ENCODE measurements around the gene SIPA1.

The SIPA1 gene

DNA sequence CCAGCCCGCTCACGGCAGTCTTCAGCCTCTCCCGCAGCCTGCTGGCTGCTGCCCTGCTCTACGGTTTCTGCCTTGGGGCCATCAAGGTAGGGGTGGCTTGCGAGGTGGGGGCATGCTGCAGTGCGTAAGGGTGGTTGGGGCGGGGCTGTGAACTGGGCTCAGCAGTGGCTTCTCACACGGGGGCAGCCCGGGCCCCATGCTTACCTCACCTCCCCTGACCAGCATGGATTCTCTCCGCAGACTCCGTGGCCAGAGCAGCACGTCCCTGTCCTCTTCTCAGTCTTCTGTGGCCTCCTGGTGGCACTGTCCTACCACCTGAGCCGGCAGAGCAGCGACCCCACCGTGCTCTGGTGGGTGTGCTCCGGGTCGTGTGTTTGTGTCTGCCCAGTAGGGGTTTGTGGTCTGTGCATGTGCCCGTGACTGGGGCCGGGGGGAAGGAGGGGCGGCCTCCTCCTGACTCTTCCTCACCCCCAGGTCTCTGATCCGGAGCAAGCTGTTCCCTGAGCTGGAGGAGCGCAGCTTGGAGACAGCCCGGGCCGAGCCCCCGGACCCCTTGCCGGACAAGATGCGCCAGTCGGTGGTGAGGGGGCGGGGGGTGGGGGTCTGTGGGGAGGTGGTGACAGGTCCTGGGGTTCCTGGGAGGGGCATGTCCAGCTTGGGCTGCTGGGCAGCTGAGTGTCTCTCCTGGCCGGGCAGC lies 12.8 kb upstream of the SIPA1 start:
- Histone ChIP-seq H3K4me1 (no peaks in the 10 kb centered on the region), H3K79me2 (peaks cover 3% of the 10 kb centered on the region), H3K9ac (no peak overlapping the region), H3K9me3 (ENCODE audit: control insufficient read depth, low read length) (no peaks in the 10 kb centered on the region), H3K4me3 (ENCODE audit: low read depth, low read length) (no peak overlapping the region), H3K27ac (no peak overlapping the region), H2AFZ (no peak overlapping the region), H3K4me2 (ENCODE audit: low read length) (no peak overlapping the region), H3K36me3 (ENCODE audit: control insufficient read depth, insufficient read depth, low read length) (no peaks in the 10 kb centered on the region), H3K27me3 (ENCODE audit: control insufficient read depth, insufficient read depth, low read length) (no peaks in the 10 kb centered on the region)
- TF ChIP-seq, protein P1, sequence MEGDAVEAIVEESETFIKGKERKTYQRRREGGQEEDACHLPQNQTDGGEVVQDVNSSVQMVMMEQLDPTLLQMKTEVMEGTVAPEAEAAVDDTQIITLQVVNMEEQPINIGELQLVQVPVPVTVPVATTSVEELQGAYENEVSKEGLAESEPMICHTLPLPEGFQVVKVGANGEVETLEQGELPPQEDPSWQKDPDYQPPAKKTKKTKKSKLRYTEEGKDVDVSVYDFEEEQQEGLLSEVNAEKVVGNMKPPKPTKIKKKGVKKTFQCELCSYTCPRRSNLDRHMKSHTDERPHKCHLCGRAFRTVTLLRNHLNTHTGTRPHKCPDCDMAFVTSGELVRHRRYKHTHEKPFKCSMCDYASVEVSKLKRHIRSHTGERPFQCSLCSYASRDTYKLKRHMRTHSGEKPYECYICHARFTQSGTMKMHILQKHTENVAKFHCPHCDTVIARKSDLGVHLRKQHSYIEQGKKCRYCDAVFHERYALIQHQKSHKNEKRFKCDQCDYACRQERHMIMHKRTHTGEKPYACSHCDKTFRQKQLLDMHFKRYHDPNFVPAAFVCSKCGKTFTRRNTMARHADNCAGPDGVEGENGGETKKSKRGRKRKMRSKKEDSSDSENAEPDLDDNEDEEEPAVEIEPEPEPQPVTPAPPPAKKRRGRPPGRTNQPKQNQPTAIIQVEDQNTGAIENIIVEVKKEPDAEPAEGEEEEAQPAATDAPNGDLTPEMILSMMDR (IDR thresholded peaks at IDR 0.05) = no peak

DNA sequence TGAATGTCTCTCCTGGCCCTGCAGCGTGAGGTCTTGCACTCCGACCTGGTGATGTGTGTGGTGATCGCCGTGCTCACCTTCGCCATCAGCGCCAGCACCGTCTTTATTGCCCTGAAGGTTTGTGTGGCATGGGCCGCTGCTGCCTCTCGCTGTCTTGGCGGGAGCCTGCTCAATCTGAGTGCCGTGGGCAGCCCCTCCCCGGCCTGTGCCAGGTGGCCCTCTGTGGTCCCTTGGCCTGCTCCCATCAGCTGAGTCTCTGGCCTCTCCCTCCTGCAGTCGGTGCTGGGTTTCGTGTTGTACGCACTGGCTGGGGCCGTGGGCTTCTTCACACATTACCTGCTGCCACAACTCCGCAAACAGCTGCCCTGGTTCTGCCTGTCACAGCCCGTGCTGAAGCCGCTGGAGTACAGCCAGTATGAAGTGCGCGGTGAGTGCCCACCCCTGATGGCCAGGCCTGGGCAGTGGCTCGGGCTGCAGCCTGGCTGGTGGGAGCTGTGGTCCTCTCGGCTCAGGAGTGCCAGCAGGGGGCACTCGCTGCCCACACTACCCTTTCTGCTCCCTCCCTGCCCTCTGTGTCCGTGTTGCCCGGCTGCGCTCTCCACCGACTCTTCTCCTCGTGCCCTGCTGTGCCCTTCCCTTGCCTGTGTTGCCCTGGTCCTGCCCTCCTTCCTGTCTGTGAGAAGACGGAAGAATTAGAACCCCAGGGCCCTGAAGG lies 12.1 kb upstream of the SIPA1 start:
- TF ChIP-seq, protein P1 (IDR thresholded peaks at IDR 0.05) = peak; percentile 37
- peaks cover 3% of the 10 kb centered on the region for H3K79me2 ChIP-seq
- H3K9ac ChIP-seq = no peak overlapping the region
- no peak overlapping the region for H3K27ac ChIP-seq
- H2AFZ ChIP-seq = no peak overlapping the region
- no peak overlapping the region for H3K4me3 ChIP-seq (ENCODE audit: low read depth, low read length)
- no peak overlapping the region for H3K4me2 ChIP-seq (ENCODE audit: low read length)
- H3K27me3 ChIP-seq (ENCODE audit: control insufficient read depth, insufficient read depth, low read length) = no peaks in the 10 kb centered on the region
- no peaks in the 10 kb centered on the region for H3K9me3 ChIP-seq (ENCODE audit: control insufficient read depth, low read length)
- H3K36me3 ChIP-seq (ENCODE audit: control insufficient read depth, insufficient read depth, low read length) = no peaks in the 10 kb centered on the region
- no peaks in the 10 kb centered on the region for H3K4me1 ChIP-seq

DNA sequence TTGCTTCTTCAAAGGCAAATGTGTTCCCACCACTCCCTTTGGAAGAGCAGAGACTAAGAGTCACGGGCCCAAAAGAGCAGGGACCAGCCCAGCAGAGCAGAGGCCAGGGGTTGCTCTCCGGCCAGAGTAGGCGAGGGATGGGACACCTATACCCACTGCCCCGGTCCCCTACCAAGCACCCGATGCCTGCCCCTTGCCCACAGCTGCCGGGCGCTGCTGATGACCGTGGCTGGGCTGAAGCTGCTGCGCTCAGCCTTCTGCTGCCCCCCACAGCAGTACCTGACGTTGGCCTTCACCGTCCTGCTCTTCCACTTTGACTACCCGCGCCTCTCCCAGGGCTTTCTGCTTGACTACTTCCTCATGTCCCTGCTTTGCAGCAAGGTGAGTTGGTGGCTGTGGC lies 10.7 kb upstream of the SIPA1 start:
- no peak overlapping the region for H3K9ac ChIP-seq
- H3K27ac ChIP-seq = no peak overlapping the region
- TF ChIP-seq, protein P1 (IDR thresholded peaks at IDR 0.05) = no peak
- H3K27me3 ChIP-seq (ENCODE audit: control insufficient read depth, insufficient read depth, low read length) = no peaks in the 10 kb centered on the region
- no peak overlapping the region for H3K4me3 ChIP-seq (ENCODE audit: low read depth, low read length)
- no peak overlapping the region for H2AFZ ChIP-seq
- H3K4me1 ChIP-seq = no peaks in the 10 kb centered on the region
- H3K9me3 ChIP-seq (ENCODE audit: control insufficient read depth, low read length) = no peaks in the 10 kb centered on the region
- H3K79me2 ChIP-seq = peaks cover 3% of the 10 kb centered on the region
- H3K36me3 ChIP-seq (ENCODE audit: control insufficient read depth, insufficient read depth, low read length) = no peaks in the 10 kb centered on the region
- H3K4me2 ChIP-seq (ENCODE audit: low read length) = no peak overlapping the region

DNA sequence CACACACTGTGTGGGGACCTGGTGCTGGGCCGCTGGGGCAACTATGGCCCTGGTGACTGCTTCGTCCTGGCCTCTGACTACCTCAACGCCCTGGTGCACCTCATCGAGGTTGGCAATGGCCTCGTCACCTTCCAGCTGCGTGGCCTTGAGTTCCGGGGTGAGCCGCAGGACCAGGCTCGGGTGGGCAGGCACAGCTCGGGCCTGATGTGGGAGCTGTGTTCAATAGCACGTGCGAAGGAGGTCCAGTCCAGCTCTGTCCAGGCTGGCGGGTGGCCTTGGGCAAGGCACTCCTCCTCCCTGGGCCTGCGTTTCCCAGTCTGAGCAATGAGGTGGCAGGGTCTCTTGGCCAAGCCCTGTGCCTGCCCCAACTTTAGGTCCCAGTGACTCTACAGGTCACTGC lies 8.3 kb upstream of the SIPA1 start:
- Histone ChIP-seq H3K27me3 (ENCODE audit: control insufficient read depth, insufficient read depth, low read length) (no peaks in the 10 kb centered on the region), H3K27ac (no peak overlapping the region), H3K79me2 (no peaks in the 10 kb centered on the region), H3K4me2 (ENCODE audit: low read length) (no peak overlapping the region), H2AFZ (no peak overlapping the region), H3K4me1 (no peaks in the 10 kb centered on the region), H3K9ac (no peak overlapping the region), H3K36me3 (ENCODE audit: control insufficient read depth, insufficient read depth, low read length) (no peaks in the 10 kb centered on the region), H3K4me3 (ENCODE audit: low read depth, low read length) (no peak overlapping the region), H3K9me3 (ENCODE audit: control insufficient read depth, low read length) (no peaks in the 10 kb centered on the region)
- TF ChIP-seq, protein P1 (IDR thresholded peaks at IDR 0.05) = no peak

All from parathyroid adenoma (tissue), 2 donors.